Activated naive CD4-positive, alpha-beta T cell treated with anti-CD3 and anti-CD28 coated beads, Interleukin-2, amount 50 U/mL, for 72 hours (primary cell): ENCODE data around the gene MCF2L. TPM values are rescaled to one million over a fixed set of nuclear protein-coding genes. Genes with fewer than 3 reads are reported as not detected.
A peak's percentile ranks its signal among the peaks of the same experiment; 100 is the strongest.

ENCODE experiments used
- ATAC-seq, 2 donors: fragments of 150-1000 bp; cut with Tn5 transposase; 2 replicates each; pipeline ENCODE4 v1.10.0; 2021; ENCODE audit warnings: mild to moderate bottlenecking in 2 of 2, moderate library complexity in 2 of 2
- DNase-seq, 2 donors: peaks; one replicate each; pipeline ENCODE4 v3.0.0; 2021 to 2022; ENCODE audit warnings: low spot score in 2 of 2
- H3K27ac Mint-ChIP-seq, 2 donors: one replicate each; pipeline ENCODE4 v1.8.0; 2022; ENCODE audit warnings: mild to moderate bottlenecking in 2 of 2, mixed read lengths in 2 of 2
- H3K36me3 Mint-ChIP-seq, 2 donors: one replicate each; pipeline ENCODE4 v1.8.0; 2022; ENCODE audit warnings: mixed read lengths in 2 of 2
- H3K9me3 Mint-ChIP-seq, 2 donors: one replicate each; pipeline ENCODE4 v1.8.0; 2022; ENCODE audit warnings: mixed read lengths in 2 of 2
- total RNA-seq, 2 donors: library from RNA; stranded (reverse); gene quantifications; one replicate each; pipeline ENCODE4 v1.2.3, GENCODE V29; 2022

Gene MCF2L
- total RNA-seq: 10 to 100 TPM in 1 of 2 donors, 1 to 10 TPM in 1; 4.8 to 14.2 TPM

GRCh38 chr13:112968910-112969691 is at the start of gene MCF2L:
MCF2L (plus strand) TSS chr13:112969214; CDS start chr13:112969380, 166 bp downstream.
- H3K36me3 Mint-ChIP-seq: peaks cover 4 to 6% of the 10 kb centered on the region in 2 donors
- peaks cover 0 to 5% of the 10 kb centered on the region in 2 donors for H3K9me3 Mint-ChIP-seq
- DNase-seq (peak; percentile 54 to 66), ATAC-seq (peak; percentile 82 to 88)
- H3K27ac Mint-ChIP-seq: peak within 1 kb of the TSS; percentile 74 to 88

GRCh38 chr13:112923962-112924361 is 45.1 kb upstream of the MCF2L start:
- ATAC-seq (no peak), DNase-seq (no peak)
- no peak overlapping the region for H3K27ac Mint-ChIP-seq
- no peaks in the 10 kb centered on the region for H3K36me3 Mint-ChIP-seq
- no peaks in the 10 kb centered on the region for H3K9me3 Mint-ChIP-seq

- Mint-ChIP-seq H3K9me3 (no peaks in the 10 kb centered on the region), H3K27ac (no peak overlapping the region), H3K36me3 (no peaks in the 10 kb centered on the region)
Observed at GRCh38 chr13:112924365-112924764, 44.6 kb upstream of the MCF2L start.

GRCh38 chr13:112926003-112926402 is 43.0 kb upstream of the MCF2L start:
- DNase-seq: no peak
- H3K27ac Mint-ChIP-seq: no peak overlapping the region
- no peaks in the 10 kb centered on the region for H3K9me3 Mint-ChIP-seq
- no peaks in the 10 kb centered on the region for H3K36me3 Mint-ChIP-seq
- ATAC-seq: no peak

More at GRCh38 chr13:112924365-112924764, 44.6 kb upstream of the MCF2L start:
- ATAC-seq (no peak), DNase-seq (no peak)

- DNase-seq: no peak
- H3K36me3 Mint-ChIP-seq: no peaks in the 10 kb centered on the region
- no peaks in the 10 kb centered on the region for H3K9me3 Mint-ChIP-seq
- H3K27ac Mint-ChIP-seq: no peak overlapping the region
- ATAC-seq: no peak
Observed at GRCh38 chr13:112926993-112927392, 42.0 kb upstream of the MCF2L start.

GRCh38 chr13:112928020-112928971 is 40.7 kb upstream of the MCF2L start:
- Mint-ChIP-seq H3K36me3 (no peaks in the 10 kb centered on the region), H3K9me3 (no peaks in the 10 kb centered on the region), H3K27ac (no peak overlapping the region)
- no peak for ATAC-seq
- no peak for DNase-seq

- Mint-ChIP-seq H3K27ac (no peak overlapping the region), H3K9me3 (no peaks in the 10 kb centered on the region), H3K36me3 (no peaks in the 10 kb centered on the region)
- ATAC-seq (peak in 1 of 2 donors; percentile 28), DNase-seq (no peak)
Observed at GRCh38 chr13:112928972-112929782, 39.8 kb upstream of the MCF2L start.

GRCh38 chr13:112929783-112930055 is 39.3 kb upstream of the MCF2L start:
- Mint-ChIP-seq H3K27ac (no peak overlapping the region), H3K36me3 (no peaks in the 10 kb centered on the region), H3K9me3 (no peaks in the 10 kb centered on the region)
- DNase-seq (no peak), ATAC-seq (no peak)

GRCh38 chr13:112930192-112930591 is 38.8 kb upstream of the MCF2L start:
- H3K27ac Mint-ChIP-seq: peak overlapping the region in 1 of 2 donors; percentile 92

GRCh38 chr13:112931028-112931934 is 37.7 kb upstream of the MCF2L start:
- ATAC-seq (peak in 1 of 2 donors; percentile 92), DNase-seq (peak in 1 of 2 donors; percentile 24)
- no peaks in the 10 kb centered on the region for H3K36me3 Mint-ChIP-seq
- H3K27ac Mint-ChIP-seq: peak overlapping the region in 1 of 2 donors; percentile 92
- H3K9me3 Mint-ChIP-seq: no peaks in the 10 kb centered on the region

More at GRCh38 chr13:112930192-112930591, 38.8 kb upstream of the MCF2L start:
- Mint-ChIP-seq H3K9me3 (no peaks in the 10 kb centered on the region), H3K36me3 (no peaks in the 10 kb centered on the region)
- ATAC-seq (no peak), DNase-seq (no peak)

- DNase-seq (no peak), ATAC-seq (no peak)
- Mint-ChIP-seq H3K9me3 (no peaks in the 10 kb centered on the region), H3K36me3 (no peaks in the 10 kb centered on the region), H3K27ac (no peak overlapping the region)
Observed at GRCh38 chr13:112932971-112933370, 36.0 kb upstream of the MCF2L start.

- no peak overlapping the region for H3K27ac Mint-ChIP-seq
- H3K36me3 Mint-ChIP-seq: no peaks in the 10 kb centered on the region
- no peak for DNase-seq
- no peak for ATAC-seq
- no peaks in the 10 kb centered on the region for H3K9me3 Mint-ChIP-seq
Observed at GRCh38 chr13:112933649-112934048, 35.4 kb upstream of the MCF2L start.

- ATAC-seq (no peak), DNase-seq (no peak)
- Mint-ChIP-seq H3K9me3 (no peaks in the 10 kb centered on the region), H3K36me3 (no peaks in the 10 kb centered on the region), H3K27ac (no peak overlapping the region)
Observed at GRCh38 chr13:112934078-112934477, 34.9 kb upstream of the MCF2L start.

GRCh38 chr13:112938680-112939079 is 30.3 kb upstream of the MCF2L start:
- DNase-seq (no peak), ATAC-seq (no peak)
- Mint-ChIP-seq H3K9me3 (no peaks in the 10 kb centered on the region), H3K27ac (no peak overlapping the region), H3K36me3 (no peaks in the 10 kb centered on the region)

GRCh38 chr13:112940236-112940635 is 28.8 kb upstream of the MCF2L start:
- Mint-ChIP-seq H3K36me3 (no peaks in the 10 kb centered on the region), H3K27ac (no peak overlapping the region), H3K9me3 (no peaks in the 10 kb centered on the region)
- no peak for DNase-seq
- no peak for ATAC-seq

GRCh38 chr13:112941349-112941748 is 27.7 kb upstream of the MCF2L start:
- Mint-ChIP-seq H3K9me3 (no peaks in the 10 kb centered on the region), H3K27ac (no peak overlapping the region), H3K36me3 (no peaks in the 10 kb centered on the region)
- DNase-seq: no peak
- ATAC-seq: no peak
